OCI-LY1 (cell line): ENCODE results near the gene MYO10.

Experiments used
- CTCF ChIP-seq: fragments of 200-600 bp; sonication (generic), shearing (Covaris generic); IDR thresholded peaks from 2 replicates; pipeline ENCODE4 v1.5.1; 2017; ENCODE audit warnings: mild to moderate bottlenecking, antibody characterized with exemption, low read length, moderate library complexity, mixed read lengths
- EZH2 ChIP-seq: fragments of 200-600 bp; sonication (generic), shearing (Covaris generic); IDR thresholded peaks from 2 replicates; pipeline ENCODE4 v1.8.0; 2017; ENCODE audit warnings: borderline replicate concordance, mixed run types, mild to moderate bottlenecking, antibody characterized with exemption, low read length, moderate library complexity, mixed read lengths

GRCh38 chr5:16679863-16680262 is 256.2 kb downstream of the MYO10 start:
- TF ChIP-seq CTCF, result no peak
- no peak for TF ChIP-seq EZH2
